ENCODE measurements around the gene KRT1.

DNA sequence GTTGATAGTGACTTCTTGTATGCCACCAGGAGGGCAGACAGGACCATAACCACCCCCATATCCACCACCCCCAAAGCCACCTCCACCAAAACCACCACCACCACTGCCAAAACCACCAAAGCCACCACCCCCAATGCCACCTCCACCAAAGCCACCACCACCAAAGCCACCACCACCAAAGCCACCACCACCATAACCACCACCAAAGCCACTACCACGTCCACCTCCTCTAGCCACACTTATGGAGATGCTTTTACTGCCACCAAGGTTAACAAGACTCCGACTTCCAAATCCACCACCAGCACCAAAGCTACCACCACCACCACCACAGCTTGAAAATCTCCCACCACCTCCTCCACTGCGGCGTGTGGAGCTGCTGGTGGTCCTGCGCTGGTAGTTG is 332 bp downstream of the KRT1 start:
- TF ChIP-seq, protein P1, sequence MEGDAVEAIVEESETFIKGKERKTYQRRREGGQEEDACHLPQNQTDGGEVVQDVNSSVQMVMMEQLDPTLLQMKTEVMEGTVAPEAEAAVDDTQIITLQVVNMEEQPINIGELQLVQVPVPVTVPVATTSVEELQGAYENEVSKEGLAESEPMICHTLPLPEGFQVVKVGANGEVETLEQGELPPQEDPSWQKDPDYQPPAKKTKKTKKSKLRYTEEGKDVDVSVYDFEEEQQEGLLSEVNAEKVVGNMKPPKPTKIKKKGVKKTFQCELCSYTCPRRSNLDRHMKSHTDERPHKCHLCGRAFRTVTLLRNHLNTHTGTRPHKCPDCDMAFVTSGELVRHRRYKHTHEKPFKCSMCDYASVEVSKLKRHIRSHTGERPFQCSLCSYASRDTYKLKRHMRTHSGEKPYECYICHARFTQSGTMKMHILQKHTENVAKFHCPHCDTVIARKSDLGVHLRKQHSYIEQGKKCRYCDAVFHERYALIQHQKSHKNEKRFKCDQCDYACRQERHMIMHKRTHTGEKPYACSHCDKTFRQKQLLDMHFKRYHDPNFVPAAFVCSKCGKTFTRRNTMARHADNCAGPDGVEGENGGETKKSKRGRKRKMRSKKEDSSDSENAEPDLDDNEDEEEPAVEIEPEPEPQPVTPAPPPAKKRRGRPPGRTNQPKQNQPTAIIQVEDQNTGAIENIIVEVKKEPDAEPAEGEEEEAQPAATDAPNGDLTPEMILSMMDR (IDR thresholded peaks at IDR 0.05 in 8 of 11, conservative IDR thresholded peaks at IDR 0.05 in 3 of 11): no peak
- no peak for TF ChIP-seq POLR2A (IDR thresholded peaks at IDR 0.05)
